Lung (tissue), 12 donors: ENCODE data around the gene NQO2. TPM values are rescaled to one million over a fixed set of nuclear protein-coding genes. Genes with fewer than 3 reads are reported as not detected.

ENCODE experiments used
- ATAC-seq: fragments of 200-7000 bp; cut with Tn5 transposase; one replicate; pipeline ENCODE4 v1.9.1; 2020; ENCODE audit warnings: moderate number of reproducible peaks; ENCODE audit not compliant: insufficient read depth, low FRiP score
- DNase-seq, 3 donors: peaks; one replicate each; pipeline ENCODE4 v3.0.0-alpha.2; 2013 to 2017
- H3K27ac ChIP-seq, 2 donors: one replicate each; pipeline ENCODE4 v1.5.1; 2013; ENCODE audit warnings: mild to moderate bottlenecking in 2 of 2, moderate library complexity in 2 of 2, control low read depth in 1 of 2, inconsistent platforms in 1 of 2, low read depth in 1 of 2, low read length in 1 of 2
- H3K27me3 ChIP-seq, 3 donors: one replicate each; pipeline ENCODE4 v1.5.1; 2013; ENCODE audit warnings: low read length in 2 of 3; ENCODE audit not compliant: control insufficient read depth in 3 of 3, insufficient read depth in 3 of 3
- H3K36me3 ChIP-seq, 4 donors: one replicate each; pipeline ENCODE4 v1.5.1; 2013; ENCODE audit warnings: low read length in 4 of 4, mild to moderate bottlenecking in 1 of 4, moderate library complexity in 1 of 4; ENCODE audit not compliant: control insufficient read depth in 4 of 4, insufficient read depth in 4 of 4
- H3K4me1 ChIP-seq, 5 donors: one replicate each; pipeline ENCODE4 v1.5.1; 2013; ENCODE audit warnings: low read length in 5 of 5, mild to moderate bottlenecking in 2 of 5, moderate library complexity in 1 of 5; ENCODE audit not compliant: control insufficient read depth in 5 of 5, insufficient read depth in 5 of 5
- H3K4me3 ChIP-seq: one replicate; pipeline ENCODE4 v1.5.1; 2013; ENCODE audit warnings: mild to moderate bottlenecking, control low read depth, moderate library complexity
- H3K9ac ChIP-seq, 2 donors: one replicate each; pipeline ENCODE4 v1.5.1; 2013; ENCODE audit warnings: low read length in 2 of 2, control low read depth in 1 of 2; ENCODE audit not compliant: insufficient read depth in 1 of 2
- H3K9me3 ChIP-seq, 4 donors: one replicate each; pipeline ENCODE4 v1.5.1; 2013; ENCODE audit warnings: low read length in 3 of 4, mild to moderate bottlenecking in 1 of 4, moderate library complexity in 1 of 4; ENCODE audit not compliant: control insufficient read depth in 4 of 4, insufficient read depth in 3 of 4
- CTCF ChIP-seq: IDR thresholded peaks from 2 replicates; pipeline ENCODE4 v1.5.1; 2012; ENCODE audit warnings: mild to moderate bottlenecking; ENCODE audit errors: control extremely low read depth, extremely low read depth
- WGBS, 2 donors: extraction: QIAGEN DNeasy Blood & Tissue Kit; methylation state at CpG; one replicate each; pipeline ENCODE4 v1.1.7; 2013; 5-methylcytosine and 5-hydroxymethylcytosine counted together
- polyA plus RNA-seq, 2 donors: library from polyadenylated mRNA; stranded (reverse); fragments of 200-250 nt; gene quantifications; one replicate each; pipeline ENCODE4 v1.2.1, GENCODE V29; 2013
- total RNA-seq, 2 donors: library from RNA; depleted of rRNA in 1 of 2; stranded (reverse); fragments of >200 nt in 1 of 2; gene quantifications; one replicate each; pipeline ENCODE4 v1.2.1, GENCODE V29; 2014 to 2021
- donor health status: control.
- donor health status: control.
- donor health status: Bipolar disorder and iron deficiency.
- donor health status: healthy.
- donor health status: DM: yes; HTN: yes; CAD: no.

Gene NQO2
- total and polyA plus RNA-seq, 4 donors, result 9.4 to 47.1 (median 43.1) TPM

- Histone ChIP-seq H3K9me3 (no peaks in the 10 kb centered on the region), H3K27ac (peak overlapping the region; percentile 100), H3K4me1 (peaks cover 0 to 22% (median 4%) of the 10 kb centered on the region in 5 donors), H3K27me3 (no peaks in the 10 kb centered on the region), H3K4me3 (peak overlapping the region; percentile 76), H3K9ac (peak overlapping the region; percentile 99), H3K36me3 (no peaks in the 10 kb centered on the region)
- ATAC-seq, result peak; percentile 68
- no peak for TF ChIP-seq CTCF
- DNase-seq, result peak; percentile 93 to 100 (median 100)
- WGBS, 2 donors, result 0% methylated on average over 22 of the region's 22 CpGs
Measured at GRCh38 chr6:2989332-2990247, 10.1 kb upstream of the NQO2 start.

- Histone ChIP-seq H3K36me3 (peaks cover 0 to 2% (median 0%) of the 10 kb centered on the region in 4 donors), H3K9ac (peak overlapping the region; percentile 99), H3K27ac (peak overlapping the region; percentile 100), H3K27me3 (no peaks in the 10 kb centered on the region), H3K4me3 (no peak overlapping the region), H3K9me3 (no peaks in the 10 kb centered on the region), H3K4me1 (peaks cover 0 to 22% (median 4%) of the 10 kb centered on the region in 5 donors)
- WGBS, 2 donors, result 0 to 4% methylated on average over 19 of the region's 19 CpGs
- TF ChIP-seq CTCF, result no peak
- DNase-seq (peak; percentile 81 to 91 (median 90)), ATAC-seq (no peak)
Measured at GRCh38 chr6:2990248-2990931, 9.3 kb upstream of the NQO2 start.

GRCh38 chr6:2990932-2991506, 8.7 kb upstream of the NQO2 start:
- no peak for DNase-seq
- Histone ChIP-seq H3K27me3 (no peaks in the 10 kb centered on the region), H3K4me1 (peaks cover 0 to 22% (median 4%) of the 10 kb centered on the region in 5 donors), H3K27ac (peak overlapping the region; percentile 100), H3K4me3 (no peak overlapping the region), H3K9ac (peak overlapping the region; percentile 69 to 99), H3K9me3 (no peaks in the 10 kb centered on the region), H3K36me3 (peaks cover 0 to 2% (median 0%) of the 10 kb centered on the region in 4 donors)
- no peak for TF ChIP-seq CTCF
- ATAC-seq, result no peak
- 1 to 5% methylated on average over 10 of the region's 10 CpGs for WGBS, 2 donors
